Measurements from ENCODE around the gene IRF2.

IRF2 gene

GRCh38 chr4:184444215-184444952, 30.0 kb downstream of the IRF2 start:
- no peak for DNase-seq
- Histone ChIP-seq H3K27ac (no peak overlapping the region), H3K4me3 (ENCODE audit: low read depth, low read length) (no peak overlapping the region), H3K27me3 (replicated peaks) (no peaks in the 10 kb centered on the region), H3K36me3 (replicated peaks) (no peaks in the 10 kb centered on the region)
- no peak for TF ChIP-seq CTCF (IDR thresholded peaks at IDR 0.05; ENCODE audit: low read depth, low read length, missing control alignments)
- in situ Hi-C loops (cut with HindIII; ENCODE audit: low pct_ligation_motif_present, low sequenced_read_pairs), result no loop called here

GRCh38 chr4:184443318-184443717, 31.0 kb downstream of the IRF2 start:
- no peak for TF ChIP-seq CTCF (IDR thresholded peaks at IDR 0.05; ENCODE audit: low read depth, low read length, missing control alignments)
- in situ Hi-C loops (cut with HindIII; ENCODE audit: low pct_ligation_motif_present, low sequenced_read_pairs), result no loop called here
- Histone ChIP-seq H3K4me3 (ENCODE audit: low read depth, low read length) (no peak overlapping the region), H3K36me3 (replicated peaks) (no peaks in the 10 kb centered on the region), H3K27me3 (replicated peaks) (no peaks in the 10 kb centered on the region), H3K27ac (no peak overlapping the region)
- no peak for DNase-seq

GRCh38 chr4:184442314-184442635, 32.1 kb downstream of the IRF2 start:
- Histone ChIP-seq H3K36me3 (replicated peaks) (no peaks in the 10 kb centered on the region), H3K4me3 (ENCODE audit: low read depth, low read length) (no peak overlapping the region), H3K27ac (no peak overlapping the region), H3K27me3 (replicated peaks) (no peaks in the 10 kb centered on the region)
- no peak for TF ChIP-seq CTCF (IDR thresholded peaks at IDR 0.05; ENCODE audit: low read depth, low read length, missing control alignments)
- in situ Hi-C loops (cut with HindIII; ENCODE audit: low pct_ligation_motif_present, low sequenced_read_pairs), result no loop called here
- no peak for DNase-seq

- DNase-seq, result no peak
- no peak overlapping the region for H3K27ac ChIP-seq
- H3K4me3 ChIP-seq (ENCODE audit: low read depth, low read length), result no peak overlapping the region
- no peaks in the 10 kb centered on the region for H3K36me3 ChIP-seq (replicated peaks)
- no peaks in the 10 kb centered on the region for H3K27me3 ChIP-seq (replicated peaks)
- TF ChIP-seq CTCF (IDR thresholded peaks at IDR 0.05; ENCODE audit: low read depth, low read length, missing control alignments), result no peak
- in situ Hi-C loops (cut with HindIII; ENCODE audit: low pct_ligation_motif_present, low sequenced_read_pairs), result no loop called here
Observed at GRCh38 chr4:184441461-184442313, 32.7 kb downstream of the IRF2 start.

GRCh38 chr4:184440595-184441358, 33.6 kb downstream of the IRF2 start:
- no peak for TF ChIP-seq CTCF (IDR thresholded peaks at IDR 0.05; ENCODE audit: low read depth, low read length, missing control alignments)
- DNase-seq, result no peak
- no peaks in the 10 kb centered on the region for H3K36me3 ChIP-seq (replicated peaks)
- no peak overlapping the region for H3K4me3 ChIP-seq (ENCODE audit: low read depth, low read length)
- H3K27ac ChIP-seq, result no peak overlapping the region
- in situ Hi-C loops (cut with HindIII; ENCODE audit: low pct_ligation_motif_present, low sequenced_read_pairs), result no loop called here
- no peaks in the 10 kb centered on the region for H3K27me3 ChIP-seq (replicated peaks)
